Stimulated activated CD8-positive, alpha-beta memory T cell treated with anti-CD3 and anti-CD28 coated beads, Interleukin-12 subunit alpha, Interleukin-12 subunit beta, amount 100 ng/mL, for 1 hour (primary cell): Measurements from ENCODE around the gene RLF.
"Not testable (repeated sequence)": the region's sequence is repeated elsewhere in the genome, so short reads cannot be mapped to it uniquely, and the experiment has no call there.

Source experiments
- DNase-seq: peaks from one replicate; pipeline ENCODE4 v3.0.0-alpha.2; 2020; ENCODE audit warnings: low read depth

RLF gene

GRCh38 chr1:40174788-40175187 lies 13.6 kb downstream of the RLF start:
- DNase-seq, result no peak

- DNase-seq, result not testable (repeated sequence)
Measured at GRCh38 chr1:40176989-40177388, 15.8 kb downstream of the RLF start.

GRCh38 chr1:40178200-40178599 lies 17.0 kb downstream of the RLF start:
- DNase-seq, result no peak

GRCh38 chr1:40179496-40180089 lies 18.4 kb downstream of the RLF start:
- no peak for DNase-seq

GRCh38 chr1:40183055-40183710 lies 22.0 kb downstream of the RLF start:
- no peak for DNase-seq

- DNase-seq, result no peak
Measured at GRCh38 chr1:40184193-40184592, 23.0 kb downstream of the RLF start.

GRCh38 chr1:40185951-40186864 lies 25.0 kb downstream of the RLF start:
- no peak for DNase-seq

GRCh38 chr1:40187399-40187798 lies 26.2 kb downstream of the RLF start:
- DNase-seq, result no peak

- DNase-seq, result not testable (repeated sequence)
Measured at GRCh38 chr1:40194639-40195038, 33.5 kb downstream of the RLF start.

- no peak for DNase-seq
Measured at GRCh38 chr1:40197656-40198055, 36.5 kb downstream of the RLF start.

- DNase-seq, result no peak
Measured at GRCh38 chr1:40199126-40199525, 37.9 kb downstream of the RLF start.

- DNase-seq, result no peak
Measured at GRCh38 chr1:40204856-40205255, 43.7 kb downstream of the RLF start.

GRCh38 chr1:40210511-40211204 lies 49.5 kb downstream of the RLF start:
- DNase-seq, result no peak

- DNase-seq, result no peak
Measured at GRCh38 chr1:40218333-40218732, 57.1 kb downstream of the RLF start.

GRCh38 chr1:40221471-40221905 lies 60.3 kb downstream of the RLF start:
- not testable (repeated sequence) for DNase-seq

GRCh38 chr1:40221977-40222772 lies 61.0 kb downstream of the RLF start:
- no peak for DNase-seq

GRCh38 chr1:40224040-40224439 lies 62.9 kb downstream of the RLF start:
- DNase-seq, result no peak

GRCh38 chr1:40226192-40226591 lies 65.0 kb downstream of the RLF start:
- no peak for DNase-seq

GRCh38 chr1:40232444-40232843 lies 71.3 kb downstream of the RLF start:
- peak; percentile 13 for DNase-seq

GRCh38 chr1:40239626-40240025 lies 78.4 kb downstream of the RLF start:
- DNase-seq, result no peak

- no peak for DNase-seq
Measured at GRCh38 chr1:40240390-40240789, 79.2 kb downstream of the RLF start.
